ENCODE measurements around the gene DTNBP1.

The DTNBP1 gene

GRCh38 chr6:15585760-15586214 is 77.0 kb downstream of the DTNBP1 start:
- no peak for DNase-seq

GRCh38 chr6:15582499-15582898 is 80.3 kb downstream of the DTNBP1 start:
- DNase-seq = no peak

- no peak for DNase-seq
These were observed 81.1 kb downstream of the DTNBP1 start for GRCh38 chr6:15581751-15582150.

- DNase-seq = peak; percentile 55
These were observed 82.5 kb downstream of the DTNBP1 start for GRCh38 chr6:15580326-15580725.

- no peak for DNase-seq
These were observed 84.0 kb downstream of the DTNBP1 start for GRCh38 chr6:15578716-15579391.

- no peak for DNase-seq
These were observed 85.2 kb downstream of the DTNBP1 start for GRCh38 chr6:15577550-15578171.

GRCh38 chr6:15577106-15577505 is 85.7 kb downstream of the DTNBP1 start:
- DNase-seq = no peak

GRCh38 chr6:15575357-15576033 is 87.3 kb downstream of the DTNBP1 start:
- DNase-seq = peak; percentile 57

- DNase-seq = no peak
These were observed 88.3 kb downstream of the DTNBP1 start for GRCh38 chr6:15574486-15574885.

GRCh38 chr6:15574023-15574422 is 88.8 kb downstream of the DTNBP1 start:
- no peak for DNase-seq

- DNase-seq = no peak
These were observed 89.4 kb downstream of the DTNBP1 start for GRCh38 chr6:15573384-15573783.

GRCh38 chr6:15572296-15573016 is 90.4 kb downstream of the DTNBP1 start:
- DNase-seq = no peak

- DNase-seq = no peak
These were observed 92.7 kb downstream of the DTNBP1 start for GRCh38 chr6:15570171-15570570.

GRCh38 chr6:15569035-15569995 is 93.5 kb downstream of the DTNBP1 start:
- no peak for DNase-seq

- no peak for DNase-seq
These were observed 99.9 kb downstream of the DTNBP1 start for GRCh38 chr6:15562977-15563376.

- DNase-seq = no peak
These were observed 101.2 kb downstream of the DTNBP1 start for GRCh38 chr6:15561447-15562199.

GRCh38 chr6:15560713-15561112 is 102.1 kb downstream of the DTNBP1 start:
- no peak for DNase-seq

GRCh38 chr6:15557174-15557573 is 105.7 kb downstream of the DTNBP1 start:
- no peak for DNase-seq

- DNase-seq = no peak
These were observed 106.1 kb downstream of the DTNBP1 start for GRCh38 chr6:15556711-15557110.

GRCh38 chr6:15555101-15556038 is 107.5 kb downstream of the DTNBP1 start:
- DNase-seq = peak; percentile 35
